Renal pelvis (tissue), 4 donors: ENCODE measurements around the gene CATSPERD. TPM values are rescaled to one million over a fixed set of nuclear protein-coding genes. Genes with fewer than 3 reads are reported as not detected.

ENCODE experiments used
- DNase-seq: peaks from one replicate; pipeline ENCODE4 v3.0.0-alpha.2; 2013
- polyA plus RNA-seq, 3 donors: library from polyadenylated mRNA; unstranded; fragments of 120-200 nt; gene quantifications; one replicate each; pipeline ENCODE4 v1.2.1, GENCODE V29; 2013; ENCODE audit not compliant: insufficient read length in 3 of 3

Gene CATSPERD
- polyA plus RNA-seq, 3 donors, result not detected

GRCh38 chr19:5827891-5828660 lies 107.6 kb downstream of the CATSPERD start:
- DNase-seq, result peak; percentile 94

Other genes with a start within 250 kb of the CATSPERD start
- under 1 TPM; 0.28 to 0.38 (median 0.34) TPM for gene TINCR, start 152.7 kb upstream of the CATSPERD start, polyA plus RNA-seq
- gene SAFB2, start 97.9 kb upstream of the CATSPERD start, polyA plus RNA-seq, result 100 to 1,000 TPM in 2 of 3 donors, 10 to 100 TPM in 1; 74.0 to 118 (median 105) TPM
- 100 to 1,000 TPM; 152 to 186 (median 176) TPM for gene SAFB, start 97.6 kb upstream of the CATSPERD start, polyA plus RNA-seq
- gene MICOS13, start 40.1 kb upstream of the CATSPERD start, polyA plus RNA-seq, result 10 to 100 TPM; 46.3 to 58.5 (median 52.8) TPM
- gene HSD11B1L, start 39.6 kb upstream of the CATSPERD start, polyA plus RNA-seq, result 10 to 100 TPM; 11.2 to 15.2 (median 11.8) TPM
- 100 to 1,000 TPM; 635 to 979 (median 767) TPM for gene RPL36, start 30.3 kb upstream of the CATSPERD start, polyA plus RNA-seq
- 10 to 100 TPM; 65.4 to 79.2 (median 67.8) TPM for gene LONP1, start 491 bp upstream of the CATSPERD start, polyA plus RNA-seq
- gene PRR22, start 64.1 kb downstream of the CATSPERD start, polyA plus RNA-seq, result 1 to 10 TPM; 3.0 to 6.5 (median 4.0) TPM
- gene DUS3L, start 70.5 kb downstream of the CATSPERD start, polyA plus RNA-seq, result 10 to 100 TPM; 24.9 to 45.1 (median 32.4) TPM
- 1 to 10 TPM; 3.7 to 5.2 (median 4.3) TPM for gene NRTN, start 84.4 kb downstream of the CATSPERD start, polyA plus RNA-seq
- gene FUT6, start 119.1 kb downstream of the CATSPERD start, polyA plus RNA-seq, result 10 to 100 TPM; 12.7 to 18.2 (median 15.1) TPM
- under 1 TPM; 0.54 to 0.90 (median 0.64) TPM for gene FUT3, start 130.8 kb downstream of the CATSPERD start, polyA plus RNA-seq
- gene FUT5, start 149.9 kb downstream of the CATSPERD start, polyA plus RNA-seq, result under 1 TPM in 2 of 3 donors, not detected in 1; 0.06 to 0.18 TPM
- gene NDUFA11, start 183.2 kb downstream of the CATSPERD start, polyA plus RNA-seq, result 100 to 1,000 TPM; 174 to 222 (median 202) TPM
- gene VMAC, start 184.2 kb downstream of the CATSPERD start, polyA plus RNA-seq, result 10 to 100 TPM in 2 of 3 donors, 1 to 10 TPM in 1; 4.9 to 12.2 (median 10.8) TPM
- gene CAPS, start 193.6 kb downstream of the CATSPERD start, polyA plus RNA-seq, result 10 to 100 TPM; 38.8 to 51.9 (median 45.3) TPM